ENCODE results near the gene TAF1C. TPM values are rescaled to one million over a fixed set of nuclear protein-coding genes. Genes with fewer than 3 reads are reported as not detected.

The TAF1C gene
- total RNA-seq, 1 experiment from 2014 or later: 78.5 TPM

DNA sequence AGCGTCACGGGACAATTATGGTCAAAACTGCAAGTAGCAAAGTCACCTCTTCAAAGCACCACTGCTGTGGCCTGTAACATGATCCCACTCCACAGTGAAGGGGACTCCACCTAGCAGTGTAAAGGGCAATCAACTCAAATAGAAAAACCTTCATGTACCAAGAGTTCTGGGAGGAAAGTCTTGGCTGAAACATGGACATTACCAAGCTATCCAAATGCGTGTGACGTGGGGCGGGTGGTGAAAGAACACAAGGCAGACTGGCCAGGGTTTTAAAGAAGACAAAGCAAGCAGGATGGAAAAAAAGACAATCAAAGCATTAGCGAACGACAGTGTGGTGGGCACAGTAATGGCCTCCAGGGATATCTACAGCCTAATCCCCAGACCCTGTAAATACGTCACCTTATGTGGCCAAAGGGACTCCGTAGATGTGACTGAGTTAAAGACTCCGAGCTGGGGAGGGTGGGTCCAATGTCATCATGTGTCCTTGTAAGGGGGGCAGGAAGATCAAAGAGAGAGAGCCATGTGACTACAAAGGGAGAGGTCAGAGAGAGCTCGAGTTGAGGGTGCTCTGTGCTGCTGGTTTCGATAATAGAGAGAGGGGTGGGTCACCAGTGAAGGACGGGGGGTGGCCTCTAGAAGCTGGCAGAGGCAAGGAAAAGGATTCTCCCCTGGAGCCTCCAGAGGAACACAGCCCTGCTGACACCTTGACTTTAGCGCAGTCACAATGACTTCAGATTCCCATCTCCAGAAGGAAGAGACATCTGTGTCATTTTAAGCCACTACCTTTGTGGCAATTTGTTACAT is 47.8 kb downstream of the TAF1C start:
- Mint-ChIP-seq H3K27ac (ENCODE audit: unreplicated experiment) (no peak overlapping the region), H3K4me3 (ENCODE audit: low read depth, unreplicated experiment) (no peak overlapping the region), H3K9me3 (ENCODE audit: low read depth, unreplicated experiment) (no peaks in the 10 kb centered on the region), H3K4me1 (ENCODE audit: low read depth, unreplicated experiment) (peaks cover 9% of the 10 kb centered on the region), H3K27me3 (ENCODE audit: unreplicated experiment) (no peaks in the 10 kb centered on the region), H3K36me3 (ENCODE audit: insufficient read depth, unreplicated experiment) (peaks cover 6% of the 10 kb centered on the region)
- TF ChIP-seq, protein P1, sequence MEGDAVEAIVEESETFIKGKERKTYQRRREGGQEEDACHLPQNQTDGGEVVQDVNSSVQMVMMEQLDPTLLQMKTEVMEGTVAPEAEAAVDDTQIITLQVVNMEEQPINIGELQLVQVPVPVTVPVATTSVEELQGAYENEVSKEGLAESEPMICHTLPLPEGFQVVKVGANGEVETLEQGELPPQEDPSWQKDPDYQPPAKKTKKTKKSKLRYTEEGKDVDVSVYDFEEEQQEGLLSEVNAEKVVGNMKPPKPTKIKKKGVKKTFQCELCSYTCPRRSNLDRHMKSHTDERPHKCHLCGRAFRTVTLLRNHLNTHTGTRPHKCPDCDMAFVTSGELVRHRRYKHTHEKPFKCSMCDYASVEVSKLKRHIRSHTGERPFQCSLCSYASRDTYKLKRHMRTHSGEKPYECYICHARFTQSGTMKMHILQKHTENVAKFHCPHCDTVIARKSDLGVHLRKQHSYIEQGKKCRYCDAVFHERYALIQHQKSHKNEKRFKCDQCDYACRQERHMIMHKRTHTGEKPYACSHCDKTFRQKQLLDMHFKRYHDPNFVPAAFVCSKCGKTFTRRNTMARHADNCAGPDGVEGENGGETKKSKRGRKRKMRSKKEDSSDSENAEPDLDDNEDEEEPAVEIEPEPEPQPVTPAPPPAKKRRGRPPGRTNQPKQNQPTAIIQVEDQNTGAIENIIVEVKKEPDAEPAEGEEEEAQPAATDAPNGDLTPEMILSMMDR (IDR thresholded peaks at IDR 0.05; ENCODE audit: unreplicated experiment): no peak
- peak; percentile 21 for DNase-seq
- CTCF ChIA-PET: interaction anchor here (0.8 kb wide), 1 partner anchor 98 kb away, joined by 3 read pairs; no protein-coding TSS in a partner anchor
- intact Hi-C loops (cut with micrococcal nuclease; ENCODE audit: unreplicated experiment): no loop called here
- no TSS peak for BruUV-seq (replicated peaks)

DNA sequence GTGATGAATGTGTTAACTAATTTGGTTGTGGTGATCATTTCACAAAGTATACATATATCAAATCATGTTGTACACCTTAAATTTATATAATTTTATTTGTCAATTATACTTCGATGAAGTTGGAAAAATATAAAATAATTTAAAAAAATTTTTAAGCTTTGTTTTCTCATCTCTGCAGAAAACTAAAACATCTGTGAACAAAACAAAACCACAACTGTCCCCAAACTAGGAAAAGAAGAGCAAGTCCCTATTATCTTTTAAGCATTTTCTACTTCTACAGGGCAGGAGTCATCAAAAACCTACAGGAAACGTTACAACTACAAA is 48.4 kb downstream of the TAF1C start:
- Mint-ChIP-seq H3K27ac (ENCODE audit: unreplicated experiment) (no peak overlapping the region), H3K36me3 (ENCODE audit: insufficient read depth, unreplicated experiment) (peaks cover under 1% of the 10 kb centered on the region), H3K4me3 (ENCODE audit: low read depth, unreplicated experiment) (no peak overlapping the region), H3K9me3 (ENCODE audit: low read depth, unreplicated experiment) (no peaks in the 10 kb centered on the region), H3K4me1 (ENCODE audit: low read depth, unreplicated experiment) (peaks cover 9% of the 10 kb centered on the region), H3K27me3 (ENCODE audit: unreplicated experiment) (no peaks in the 10 kb centered on the region)
- intact Hi-C loops (cut with micrococcal nuclease; ENCODE audit: unreplicated experiment): no loop called here
- BruUV-seq (replicated peaks): no TSS peak
- TF ChIP-seq, protein P1 (IDR thresholded peaks at IDR 0.05; ENCODE audit: unreplicated experiment): no peak
- CTCF ChIA-PET: no interaction called here
- no peak for DNase-seq

DNA sequence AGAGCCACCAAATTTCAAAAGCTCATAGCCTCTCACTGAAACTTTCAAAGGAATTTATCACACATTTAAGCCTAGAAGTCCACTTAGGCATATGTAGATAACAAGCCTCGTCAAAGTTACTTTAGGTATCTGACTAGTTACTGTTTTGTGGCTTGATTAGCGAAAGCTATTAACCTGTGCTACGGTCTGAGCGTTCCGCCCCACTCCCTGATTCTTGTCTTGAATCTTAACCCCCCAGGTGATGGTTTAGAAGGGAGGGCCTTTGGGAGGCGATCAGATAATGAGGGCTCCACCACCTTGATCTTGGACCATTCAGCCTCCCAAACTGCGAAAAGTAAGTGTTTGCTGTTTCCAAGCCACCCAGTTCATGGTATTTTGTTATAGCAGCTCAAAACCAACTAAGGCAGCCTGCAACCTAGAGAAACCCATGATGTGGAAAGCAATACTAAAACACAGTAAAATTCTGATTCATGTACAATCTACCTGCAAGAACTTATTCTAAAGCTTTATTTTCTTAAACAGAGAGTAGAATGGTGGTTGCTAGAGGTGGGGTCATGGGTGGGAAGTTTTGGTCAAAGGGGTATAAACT is 49.0 kb downstream of the TAF1C start:
- Mint-ChIP-seq H3K36me3 (ENCODE audit: insufficient read depth, unreplicated experiment) (no peaks in the 10 kb centered on the region), H3K4me3 (ENCODE audit: low read depth, unreplicated experiment) (no peak overlapping the region), H3K27me3 (ENCODE audit: unreplicated experiment) (no peaks in the 10 kb centered on the region), H3K27ac (ENCODE audit: unreplicated experiment) (no peak overlapping the region), H3K9me3 (ENCODE audit: low read depth, unreplicated experiment) (no peaks in the 10 kb centered on the region), H3K4me1 (ENCODE audit: low read depth, unreplicated experiment) (peaks cover 9% of the 10 kb centered on the region)
- no TSS peak for BruUV-seq (replicated peaks)
- intact Hi-C loops (cut with micrococcal nuclease; ENCODE audit: unreplicated experiment): no loop called here
- no peak for DNase-seq
- CTCF ChIA-PET: interaction anchor here (0.6 kb wide), 2 partner anchors 9 to 91 kb away, joined by 3 to 4 read pairs; no protein-coding TSS in a partner anchor
- TF ChIP-seq, protein P1 (IDR thresholded peaks at IDR 0.05; ENCODE audit: unreplicated experiment): no peak

DNA sequence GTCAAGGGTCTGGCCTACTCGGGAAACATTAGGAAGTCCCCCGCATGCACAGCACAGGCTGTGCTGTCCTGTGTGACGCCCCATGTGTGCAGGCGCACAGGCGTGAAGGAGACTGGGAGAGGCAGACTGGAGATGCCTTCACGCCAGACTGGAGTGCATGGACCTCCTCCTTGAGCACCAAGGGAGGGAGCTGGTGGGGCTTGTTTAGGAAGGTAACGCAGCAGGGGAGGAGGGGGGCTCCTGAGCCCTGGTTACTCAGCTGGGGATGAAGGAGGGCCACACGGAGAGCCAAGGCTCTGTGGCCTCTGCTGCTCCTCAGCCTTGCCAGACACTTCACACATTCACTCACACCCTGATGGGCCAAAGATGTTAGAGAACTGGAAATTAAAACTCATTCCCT is 49.6 kb downstream of the TAF1C start:
- no TSS peak for BruUV-seq (replicated peaks)
- intact Hi-C loops (cut with micrococcal nuclease; ENCODE audit: unreplicated experiment): no loop called here
- CTCF ChIA-PET: interaction anchor here (0.6 kb wide), 1 partner anchor 91 kb away, joined by 3 read pairs; no protein-coding TSS in a partner anchor
- DNase-seq: no peak
- Mint-ChIP-seq H3K9me3 (ENCODE audit: low read depth, unreplicated experiment) (no peaks in the 10 kb centered on the region), H3K27ac (ENCODE audit: unreplicated experiment) (no peak overlapping the region), H3K36me3 (ENCODE audit: insufficient read depth, unreplicated experiment) (no peaks in the 10 kb centered on the region), H3K27me3 (ENCODE audit: unreplicated experiment) (no peaks in the 10 kb centered on the region), H3K4me1 (ENCODE audit: low read depth, unreplicated experiment) (peaks cover 9% of the 10 kb centered on the region), H3K4me3 (ENCODE audit: low read depth, unreplicated experiment) (no peak overlapping the region)
- TF ChIP-seq, protein P1 (IDR thresholded peaks at IDR 0.05; ENCODE audit: unreplicated experiment): no peak
